HG03558 (cell line): ENCODE data around the gene ABLIM2.

Experiments used
- ATAC-seq: cut with Tn5 transposase; IDR thresholded peaks from one replicate; pipeline ENCODE4 v1.9.1; 2021; ENCODE audit warnings: moderate number of reproducible peaks; ENCODE audit not compliant: unreplicated experiment; ENCODE audit errors: extremely low read depth

ABLIM2 gene

GRCh38 chr4:8177552-8177951 is 18.9 kb upstream of the ABLIM2 start:
- ATAC-seq = no peak

GRCh38 chr4:8176547-8177399 is 18.2 kb upstream of the ABLIM2 start:
- ATAC-seq = peak; percentile 52

- ATAC-seq = no peak
These were observed 17.1 kb upstream of the ABLIM2 start for GRCh38 chr4:8175686-8176085.

GRCh38 chr4:8174970-8175369 is 16.4 kb upstream of the ABLIM2 start:
- no peak for ATAC-seq

GRCh38 chr4:8173492-8174242 is 15.1 kb upstream of the ABLIM2 start:
- no peak for ATAC-seq

GRCh38 chr4:8171984-8172924 is 13.6 kb upstream of the ABLIM2 start:
- no peak for ATAC-seq

GRCh38 chr4:8171266-8171665 is 12.7 kb upstream of the ABLIM2 start:
- ATAC-seq = no peak

GRCh38 chr4:8170341-8170740 is 11.7 kb upstream of the ABLIM2 start:
- ATAC-seq = no peak

GRCh38 chr4:8169763-8170162 is 11.2 kb upstream of the ABLIM2 start:
- no peak for ATAC-seq

- no peak for ATAC-seq
These were observed 10.4 kb upstream of the ABLIM2 start for GRCh38 chr4:8168832-8169598.

GRCh38 chr4:8168232-8168631 is 9.6 kb upstream of the ABLIM2 start:
- ATAC-seq = no peak

- no peak for ATAC-seq
These were observed 9.2 kb upstream of the ABLIM2 start for GRCh38 chr4:8167815-8168214.

- ATAC-seq = no peak
These were observed 8.7 kb upstream of the ABLIM2 start for GRCh38 chr4:8167291-8167690.

GRCh38 chr4:8165374-8165896 is 6.8 kb upstream of the ABLIM2 start:
- no peak for ATAC-seq

GRCh38 chr4:8164687-8165086 is 6.1 kb upstream of the ABLIM2 start:
- ATAC-seq = no peak

- ATAC-seq = no peak
These were observed 5.6 kb upstream of the ABLIM2 start for GRCh38 chr4:8164194-8164565.

GRCh38 chr4:8163436-8164193 is 5.0 kb upstream of the ABLIM2 start:
- ATAC-seq = no peak

- no peak for ATAC-seq
These were observed 4.4 kb upstream of the ABLIM2 start for GRCh38 chr4:8163026-8163425.

GRCh38 chr4:8162625-8163024 is 4.0 kb upstream of the ABLIM2 start:
- ATAC-seq = no peak
